Measurements from ENCODE around the gene RGS4. TPM values are rescaled to one million over a fixed set of nuclear protein-coding genes. Genes with fewer than 3 reads are reported as not detected.

Gene RGS4
- not detected in 2 replicates for total RNA-seq (2021)
- long read RNA-seq, partial matches to known transcripts: 0 of 2 reads
- long read RNA-seq, other reads (novel, unspliced or antisense): 0 of 2 reads

DNA sequence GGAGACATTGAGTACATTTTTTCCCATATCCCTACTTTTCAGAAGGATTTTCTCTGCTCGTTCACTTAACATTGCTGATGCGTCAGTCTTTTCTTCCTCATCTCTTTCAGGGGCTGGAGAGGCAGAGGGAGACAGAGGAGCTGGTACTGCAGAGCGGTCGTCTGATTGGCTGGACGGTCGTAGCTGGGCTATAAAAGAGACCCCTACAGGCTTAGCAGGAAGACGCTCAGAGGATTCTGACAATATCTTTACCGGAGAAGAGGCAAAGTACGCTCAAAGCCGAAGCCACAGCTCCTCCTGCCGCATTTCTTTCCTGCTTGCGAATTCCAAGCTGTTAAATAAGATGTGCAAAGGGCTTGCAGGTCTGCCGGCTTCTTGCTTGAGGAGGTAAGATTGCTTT lies at the start of gene RGS4:
Gene RGS4, plus strand, starts transcription at position 220 of the 400 bp plus-strand sequence. Its CDS starts 124 bp downstream, at position 344.
- Histone ChIP-seq H3K27ac (ENCODE audit: insufficient read length, low read depth, low read length) (no peak within 1 kb of the TSS), H3K79me2 (ENCODE audit: insufficient read depth, low read length) (no peaks in the 10 kb centered on the region)

More for the DNA sequence above, at the start of gene RGS4:
- no peak within 1 kb of the TSS for H2BK20ac ChIP-seq (ENCODE audit: low read depth, low read length, poor library complexity, severe bottlenecking)
- H2BK5ac ChIP-seq (ENCODE audit: insufficient read length, low read length): no peak within 1 kb of the TSS
- peak within 1 kb of the TSS; percentile 24 for H3K4me2 ChIP-seq (ENCODE audit: insufficient read depth, insufficient read length, low read length)
- H3K56ac ChIP-seq (ENCODE audit: insufficient read length, low read depth, low read length): no peak within 1 kb of the TSS
- H3K23ac ChIP-seq (ENCODE audit: insufficient read length, low read depth, low read length): no peak within 1 kb of the TSS
- no peak within 1 kb of the TSS for H2BK12ac ChIP-seq (ENCODE audit: insufficient read length, low read depth, low read length)
- peaks cover 4% of the 10 kb centered on the region for H3K27me3 Mint-ChIP-seq (ENCODE audit: low read depth)
- peak; percentile 93 for DNase-seq
- WGBS (ENCODE audit: extremely low coverage, insufficient read length, low lambda C conversion rate): no CpG with 5 or more reads among the region's 13 CpGs
- peaks cover 16% of the 10 kb centered on the region in 2 experiments for H3K4me1 Mint-ChIP-seq
- no peak within 1 kb of the TSS for H3K14ac ChIP-seq (ENCODE audit: insufficient read depth, low read length)
- no peak within 1 kb of the TSS for H4K5ac ChIP-seq (ENCODE audit: insufficient read length, low read depth, low read length)
- TF ChIP-seq, protein P1, sequence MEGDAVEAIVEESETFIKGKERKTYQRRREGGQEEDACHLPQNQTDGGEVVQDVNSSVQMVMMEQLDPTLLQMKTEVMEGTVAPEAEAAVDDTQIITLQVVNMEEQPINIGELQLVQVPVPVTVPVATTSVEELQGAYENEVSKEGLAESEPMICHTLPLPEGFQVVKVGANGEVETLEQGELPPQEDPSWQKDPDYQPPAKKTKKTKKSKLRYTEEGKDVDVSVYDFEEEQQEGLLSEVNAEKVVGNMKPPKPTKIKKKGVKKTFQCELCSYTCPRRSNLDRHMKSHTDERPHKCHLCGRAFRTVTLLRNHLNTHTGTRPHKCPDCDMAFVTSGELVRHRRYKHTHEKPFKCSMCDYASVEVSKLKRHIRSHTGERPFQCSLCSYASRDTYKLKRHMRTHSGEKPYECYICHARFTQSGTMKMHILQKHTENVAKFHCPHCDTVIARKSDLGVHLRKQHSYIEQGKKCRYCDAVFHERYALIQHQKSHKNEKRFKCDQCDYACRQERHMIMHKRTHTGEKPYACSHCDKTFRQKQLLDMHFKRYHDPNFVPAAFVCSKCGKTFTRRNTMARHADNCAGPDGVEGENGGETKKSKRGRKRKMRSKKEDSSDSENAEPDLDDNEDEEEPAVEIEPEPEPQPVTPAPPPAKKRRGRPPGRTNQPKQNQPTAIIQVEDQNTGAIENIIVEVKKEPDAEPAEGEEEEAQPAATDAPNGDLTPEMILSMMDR (conservative IDR thresholded peaks at IDR 0.05): peak; percentile 66
- no peaks in the 10 kb centered on the region for H3K79me1 ChIP-seq (ENCODE audit: insufficient read depth, low read depth, low read length, poor library complexity, severe bottlenecking)
- H3K9me3 Mint-ChIP-seq: no peaks in the 10 kb centered on the region
- no peaks in the 10 kb centered on the region for H3K23me2 ChIP-seq (ENCODE audit: insufficient read length, low read depth, low read length, poor library complexity, severe bottlenecking)
- H3K18ac ChIP-seq (ENCODE audit: insufficient read length, low read depth, low read length): no peak within 1 kb of the TSS
- H2AK5ac ChIP-seq (ENCODE audit: insufficient read length, low read length): no peak within 1 kb of the TSS
- no peak within 1 kb of the TSS for H2BK120ac ChIP-seq (ENCODE audit: low read depth, low read length, poor library complexity, severe bottlenecking)
- H3K9me3 ChIP-seq (ENCODE audit: control insufficient read depth, low read depth, low read length): no peaks in the 10 kb centered on the region
- no peaks in the 10 kb centered on the region for H3K36me3 Mint-ChIP-seq (ENCODE audit: insufficient read depth in 1 of 3, low read depth in 3 of 3)
- no peak within 1 kb of the TSS for H3K9ac ChIP-seq (ENCODE audit: extremely low read depth, insufficient read length, low read length)
- no peak within 1 kb of the TSS for H3T11ph ChIP-seq (ENCODE audit: low read length)
- no peaks in the 10 kb centered on the region for H3K27me3 ChIP-seq (ENCODE audit: insufficient read depth, low read length)
- H4K91ac ChIP-seq (ENCODE audit: insufficient read length, low read depth, low read length): no peak within 1 kb of the TSS
- no peaks in the 10 kb centered on the region for H4K20me1 ChIP-seq (ENCODE audit: control insufficient read depth, insufficient read depth, insufficient read length)
- H4K8ac ChIP-seq (replicated peaks; ENCODE audit: insufficient read length, low read depth, low read length): no peak within 1 kb of the TSS
- no peak within 1 kb of the TSS for H3K4ac ChIP-seq (ENCODE audit: low read depth, low read length)
- no peak within 1 kb of the TSS for H2BK15ac ChIP-seq (ENCODE audit: low read depth, low read length)
- H2AFZ ChIP-seq (ENCODE audit: low read length): no peak within 1 kb of the TSS
- no peaks in the 10 kb centered on the region for H3K4me1 ChIP-seq (ENCODE audit: insufficient read depth, low read length)
- H3K27ac Mint-ChIP-seq: no peak within 1 kb of the TSS
- peak within 1 kb of the TSS in 1 of 2 experiments; percentile 18; a peak in 2 of 5 replicates for H3K4me3 Mint-ChIP-seq
